ENCODE data around the gene MAP2K5.

Gene MAP2K5

DNA sequence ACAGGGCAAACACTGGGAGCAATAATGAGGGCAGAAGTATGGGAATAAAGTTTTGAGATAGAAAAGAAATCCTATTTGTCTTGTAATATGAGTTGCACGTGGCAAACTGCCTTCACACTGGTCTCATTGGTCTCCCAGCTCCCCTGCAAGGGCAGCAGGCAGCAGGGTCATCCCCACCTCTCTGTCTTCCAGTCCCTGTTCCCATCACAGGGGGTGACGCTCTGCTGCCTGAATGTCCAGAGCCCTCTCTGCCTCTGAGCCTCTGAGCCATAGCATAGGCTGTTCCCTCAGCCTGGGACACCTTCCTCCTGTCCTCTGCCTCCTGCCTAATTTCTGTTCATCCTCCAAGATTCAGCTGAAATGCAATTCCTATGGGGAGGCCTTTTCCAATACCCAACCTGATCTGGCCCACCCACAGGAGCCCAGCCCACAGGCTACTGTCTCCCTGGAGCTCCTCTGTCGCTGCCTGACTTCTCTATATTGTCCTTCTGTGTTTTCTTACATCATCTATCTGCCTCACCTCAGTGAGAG lies 270.7 kb downstream of the MAP2K5 start:
- DNase-seq (ENCODE audit: extremely low spot score, insufficient read length, low read depth) = no peak
- no peak for FAIRE-seq

DNA sequence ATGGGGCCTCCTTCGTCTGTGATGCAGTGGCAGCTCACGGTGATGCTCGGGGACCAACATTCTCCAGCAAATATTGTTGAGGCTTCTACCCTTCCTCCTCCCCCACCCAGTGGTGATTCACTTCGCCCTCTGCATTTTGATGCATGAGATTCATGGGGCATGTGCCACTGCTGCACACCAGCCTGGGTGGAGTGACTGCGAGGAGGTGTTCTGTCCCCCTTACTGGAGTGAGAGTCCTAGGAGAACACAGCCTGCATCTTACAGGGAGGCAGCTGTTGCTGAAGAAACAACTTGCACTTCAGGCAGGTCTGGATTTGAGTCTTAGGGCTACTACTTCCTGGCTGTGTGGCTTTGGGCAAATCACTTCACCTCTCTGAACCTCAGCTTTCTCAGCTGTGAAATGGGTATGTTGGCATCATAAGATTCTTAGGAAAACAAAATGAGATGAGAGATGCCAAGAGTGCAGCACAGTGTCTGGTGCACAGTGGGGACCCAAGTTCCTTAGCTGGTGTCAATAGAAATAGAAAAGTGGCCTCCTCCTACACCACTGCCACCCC lies 272.6 kb downstream of the MAP2K5 start:
- FAIRE-seq (no peak), DNase-seq (ENCODE audit: extremely low spot score, insufficient read length, low read depth) (no peak)

DNA sequence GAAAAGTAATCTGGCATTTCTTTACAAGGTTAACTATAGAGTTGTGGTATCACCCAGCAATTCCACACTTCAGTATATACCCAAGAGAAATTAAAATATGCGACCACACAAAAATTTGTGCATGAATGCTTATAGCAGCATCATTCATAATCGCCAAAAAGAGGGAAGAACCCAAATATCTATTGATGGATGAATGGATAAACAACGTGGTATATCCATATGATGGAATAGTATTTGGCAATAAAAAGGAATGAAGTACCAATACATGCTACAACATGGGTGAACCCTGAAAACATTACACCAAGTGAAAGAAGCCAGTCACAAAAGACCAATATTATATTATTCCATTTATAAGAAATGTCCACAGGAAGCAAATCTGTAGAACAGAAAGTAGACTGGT lies 274.2 kb downstream of the MAP2K5 start:
- no peak for DNase-seq (ENCODE audit: extremely low spot score, insufficient read length, low read depth)
- FAIRE-seq = no peak

DNA sequence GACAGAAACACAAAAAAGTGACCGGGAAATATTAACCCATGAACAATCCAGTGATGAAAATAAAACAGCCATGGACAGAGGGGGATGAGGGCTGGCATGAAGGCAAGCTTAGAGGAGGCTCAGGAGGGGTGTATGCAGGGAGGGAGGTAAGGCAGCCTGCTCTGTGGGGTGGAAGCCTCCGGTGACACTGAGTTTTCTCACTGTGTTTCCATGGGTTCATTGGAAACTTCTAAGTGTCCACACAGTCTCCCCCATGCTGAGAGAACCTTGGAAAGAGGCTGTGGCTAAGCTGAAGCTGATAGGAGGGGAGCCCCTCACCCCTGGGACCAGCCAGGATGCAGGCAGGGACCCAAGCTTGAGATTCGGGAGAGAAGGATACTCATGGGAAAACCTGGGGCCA lies 276.0 kb downstream of the MAP2K5 start:
- FAIRE-seq (no peak), DNase-seq (ENCODE audit: extremely low spot score, insufficient read length, low read depth) (no peak)

DNA sequence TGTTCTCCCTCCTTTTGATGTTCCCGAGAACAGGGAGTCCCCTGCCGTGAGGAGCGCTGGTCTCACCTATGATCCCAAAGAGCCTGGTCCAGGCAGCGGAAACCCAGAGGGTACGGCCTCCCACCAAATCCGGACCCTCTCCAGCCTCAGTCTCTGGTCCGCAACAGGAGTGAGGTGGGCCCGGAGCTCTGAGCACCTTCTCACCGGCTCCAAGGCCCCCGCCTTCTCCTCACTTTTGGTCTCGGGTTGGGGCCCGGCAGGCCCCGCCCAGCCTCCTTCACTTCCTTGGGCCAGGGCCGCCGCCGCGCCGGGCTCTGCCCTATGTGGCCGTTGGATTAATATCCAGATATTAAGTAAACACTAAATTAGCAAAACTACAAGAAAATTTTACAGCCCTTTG lies 277.1 kb downstream of the MAP2K5 start:
- DNase-seq (ENCODE audit: extremely low spot score, insufficient read length, low read depth) (no peak), FAIRE-seq (no peak)

DNA sequence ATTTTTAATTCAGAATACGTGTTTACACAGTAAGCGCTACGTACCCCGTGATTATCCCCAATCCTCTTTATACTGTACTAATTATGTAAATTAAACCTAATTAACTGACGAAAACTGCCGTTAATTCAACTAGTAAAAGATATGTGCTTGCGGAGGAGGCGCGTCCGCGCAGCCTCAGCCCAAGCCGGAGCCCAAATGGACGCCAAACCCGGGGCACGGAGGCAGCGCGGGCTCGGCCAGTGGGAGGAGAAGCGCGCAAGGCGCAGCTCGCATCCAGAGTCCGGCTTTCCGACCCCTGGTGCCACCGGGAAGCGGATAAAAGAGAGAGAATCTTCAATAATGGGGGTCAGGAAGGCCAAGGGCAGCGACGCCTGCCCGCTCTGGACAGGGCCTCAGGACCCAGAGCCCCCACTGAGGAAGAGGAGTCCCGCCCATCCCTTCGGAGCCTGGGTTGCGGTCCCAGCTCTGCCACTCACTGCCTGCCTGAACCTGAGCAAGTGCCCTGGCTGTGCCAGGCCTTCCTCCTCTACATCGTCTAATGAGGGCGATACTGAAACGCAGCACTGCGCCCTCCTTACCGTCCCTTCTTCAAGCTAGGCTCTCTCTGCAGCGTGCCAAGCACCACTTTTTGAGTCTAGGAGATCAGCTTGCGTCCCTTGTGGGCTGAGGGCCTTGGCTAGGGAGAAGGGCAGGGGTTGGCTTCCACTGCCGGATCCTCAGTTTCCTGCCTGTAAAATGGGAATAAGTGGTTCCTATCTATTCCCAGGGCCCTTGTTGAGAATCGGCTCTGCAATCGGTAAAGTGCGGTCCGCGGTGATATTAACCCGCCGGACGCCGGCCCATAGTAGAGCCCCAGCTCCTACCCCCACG lies 277.9 kb downstream of the MAP2K5 start:
- DNase-seq (ENCODE audit: extremely low spot score, insufficient read length, low read depth) (no peak), FAIRE-seq (no peak)

DNA sequence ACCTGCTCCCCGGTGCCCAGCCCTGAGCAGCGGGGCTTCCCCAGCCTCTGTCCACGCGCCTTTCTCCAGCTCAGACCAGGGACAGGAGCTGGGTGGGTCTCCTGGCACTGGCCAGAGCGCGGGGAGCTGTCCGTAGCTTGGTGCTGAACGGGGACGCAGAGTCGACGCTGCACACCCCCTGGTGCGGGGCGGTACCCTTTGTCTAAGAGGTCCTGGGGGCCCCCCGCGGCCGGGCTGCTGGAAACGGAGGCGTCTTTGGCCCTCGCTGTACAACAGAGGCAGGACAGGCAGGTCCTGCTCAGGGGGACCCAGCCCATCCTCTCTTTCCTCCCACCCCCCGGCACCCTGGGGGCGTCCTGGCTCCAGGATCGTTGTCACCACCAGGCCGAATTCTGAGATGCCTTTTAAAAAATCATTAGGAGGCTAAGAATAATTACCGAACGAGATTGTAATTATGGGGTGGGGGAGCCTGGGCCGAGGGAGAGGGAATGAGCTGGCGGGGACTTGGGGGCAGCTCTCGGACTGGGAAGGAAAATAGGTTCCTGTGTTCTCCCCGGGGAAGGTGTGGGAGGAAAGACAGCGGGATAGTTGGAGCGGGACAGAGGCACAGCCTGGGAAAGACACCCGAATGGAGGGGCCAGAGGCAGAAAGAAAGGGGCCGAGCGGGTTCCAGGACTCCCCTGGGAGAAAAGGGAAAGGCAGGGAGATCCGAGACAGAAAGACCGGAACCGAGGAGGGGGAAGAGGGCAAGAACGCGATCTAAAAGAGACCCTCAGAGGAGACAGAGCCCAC lies 278.7 kb downstream of the MAP2K5 start:
- DNase-seq (ENCODE audit: extremely low spot score, insufficient read length, low read depth) (no peak), FAIRE-seq (no peak)

DNA sequence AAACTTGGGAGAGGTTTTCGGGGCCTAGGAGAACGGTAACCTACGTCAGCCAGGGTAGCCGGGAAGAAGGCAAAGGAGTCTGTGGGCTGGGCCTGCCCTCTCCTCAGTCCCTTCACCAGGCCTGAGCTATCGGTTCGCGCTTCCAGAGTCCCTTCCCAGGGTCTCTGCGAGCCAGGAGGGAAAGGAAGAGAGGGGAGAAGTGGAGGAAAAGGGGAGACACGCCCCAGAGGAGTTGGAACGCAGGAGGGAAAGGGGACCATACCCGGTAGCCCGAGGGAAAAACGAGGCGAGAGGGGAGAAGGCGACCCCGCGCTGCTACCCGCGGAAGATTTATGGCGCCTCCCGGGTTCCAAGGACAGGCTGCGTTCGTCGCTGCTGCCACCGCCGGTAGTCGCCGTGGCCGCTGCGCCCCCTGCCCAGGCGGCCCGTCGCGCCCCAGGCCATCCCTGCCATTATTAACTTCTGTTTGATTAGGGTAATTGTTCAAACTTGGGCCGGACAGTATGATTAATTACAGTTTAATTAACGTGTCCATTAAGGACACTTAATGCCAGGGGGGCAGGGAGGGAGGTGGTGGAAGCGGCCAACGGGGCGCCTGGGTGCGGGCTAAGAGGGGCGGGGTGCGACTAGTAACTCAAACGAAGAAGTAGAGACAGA lies 279.4 kb downstream of the MAP2K5 start:
- FAIRE-seq (no peak), DNase-seq (ENCODE audit: extremely low spot score, insufficient read length, low read depth) (no peak)

DNA sequence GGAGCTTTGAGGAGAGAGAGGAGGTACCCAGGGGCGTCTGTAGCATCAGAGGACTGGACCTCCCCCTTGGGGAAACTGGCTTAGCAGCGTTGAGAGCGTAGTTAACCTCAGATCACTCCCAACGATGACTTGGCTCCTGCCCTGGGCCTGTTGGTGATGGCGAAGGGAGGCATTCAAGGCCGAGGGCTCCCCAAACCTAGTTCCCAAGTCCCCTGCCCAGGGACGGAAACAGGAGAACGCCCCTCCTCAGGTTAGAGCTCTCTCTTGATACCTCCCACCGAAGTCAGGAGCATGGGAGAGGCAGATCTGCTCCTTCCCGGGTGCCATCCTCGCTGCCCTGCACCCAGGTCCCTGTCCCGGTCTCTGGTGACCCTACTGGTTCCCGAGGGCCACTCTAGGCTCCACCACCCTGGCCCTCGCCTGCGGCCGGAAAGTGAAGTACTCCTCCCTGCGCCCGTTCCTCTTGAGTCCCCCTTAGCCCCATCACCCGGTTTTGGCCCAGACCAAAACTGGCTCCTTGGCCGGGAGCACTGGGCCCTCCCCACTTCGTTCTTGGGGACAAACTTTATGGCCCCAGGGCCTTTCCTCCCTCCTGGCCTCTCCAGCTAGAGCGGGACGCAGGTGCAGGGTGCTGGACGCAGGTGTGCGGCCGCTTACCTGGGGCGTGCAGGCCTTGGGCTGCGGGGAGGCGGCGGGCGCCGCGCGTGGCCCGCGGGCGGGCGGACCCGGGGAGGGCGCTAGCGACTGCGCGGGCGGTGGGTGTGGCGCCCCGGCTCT lies 280.2 kb downstream of the MAP2K5 start:
- DNase-seq (ENCODE audit: extremely low spot score, insufficient read length, low read depth) (no peak), FAIRE-seq (no peak)

DNA sequence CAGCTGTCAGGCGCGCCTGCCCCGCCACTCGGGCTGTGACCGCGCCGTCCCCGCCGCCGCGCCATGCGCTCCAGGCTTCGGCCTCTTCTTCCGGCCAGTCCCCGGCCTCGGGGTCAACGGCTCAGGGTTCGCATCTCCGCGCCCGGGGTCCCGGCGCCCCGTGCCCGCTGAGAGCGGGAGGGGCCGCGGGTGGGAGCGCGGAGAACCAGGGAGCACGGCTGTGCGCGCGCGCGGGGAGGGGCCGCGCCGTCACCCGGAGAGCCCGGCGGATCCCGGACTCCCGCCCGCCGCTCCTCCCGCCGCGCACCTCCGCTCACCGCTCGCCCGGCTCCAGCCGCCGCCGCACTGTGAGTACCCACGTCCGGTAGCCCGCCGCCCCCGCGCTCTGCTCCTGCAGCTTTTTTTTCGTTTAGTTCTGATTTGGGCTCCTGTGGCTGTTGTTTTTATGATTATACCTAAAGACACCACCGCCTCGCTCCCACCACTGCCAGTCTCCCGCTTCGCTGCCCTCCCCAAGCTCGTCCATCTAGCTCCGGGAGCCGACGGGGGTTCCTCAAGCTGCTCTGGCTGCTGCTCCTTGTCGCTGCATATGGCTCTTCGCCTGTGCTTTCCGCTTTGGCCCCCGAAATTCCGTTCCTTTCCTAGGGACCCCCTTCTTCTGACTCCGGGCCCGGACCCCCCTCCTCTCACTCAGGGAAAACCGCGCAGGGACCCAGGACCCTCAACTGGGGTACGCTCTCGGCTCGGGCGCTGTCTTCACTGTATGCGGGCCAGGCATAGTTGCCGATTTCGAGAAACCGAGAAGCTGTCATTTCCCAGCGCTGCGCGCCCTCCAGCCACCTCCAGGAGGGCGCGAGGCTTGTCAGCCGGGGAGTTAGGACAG lies 281.1 kb downstream of the MAP2K5 start:
- DNase-seq (ENCODE audit: extremely low spot score, insufficient read length, low read depth) (no peak), FAIRE-seq (no peak)

DNA sequence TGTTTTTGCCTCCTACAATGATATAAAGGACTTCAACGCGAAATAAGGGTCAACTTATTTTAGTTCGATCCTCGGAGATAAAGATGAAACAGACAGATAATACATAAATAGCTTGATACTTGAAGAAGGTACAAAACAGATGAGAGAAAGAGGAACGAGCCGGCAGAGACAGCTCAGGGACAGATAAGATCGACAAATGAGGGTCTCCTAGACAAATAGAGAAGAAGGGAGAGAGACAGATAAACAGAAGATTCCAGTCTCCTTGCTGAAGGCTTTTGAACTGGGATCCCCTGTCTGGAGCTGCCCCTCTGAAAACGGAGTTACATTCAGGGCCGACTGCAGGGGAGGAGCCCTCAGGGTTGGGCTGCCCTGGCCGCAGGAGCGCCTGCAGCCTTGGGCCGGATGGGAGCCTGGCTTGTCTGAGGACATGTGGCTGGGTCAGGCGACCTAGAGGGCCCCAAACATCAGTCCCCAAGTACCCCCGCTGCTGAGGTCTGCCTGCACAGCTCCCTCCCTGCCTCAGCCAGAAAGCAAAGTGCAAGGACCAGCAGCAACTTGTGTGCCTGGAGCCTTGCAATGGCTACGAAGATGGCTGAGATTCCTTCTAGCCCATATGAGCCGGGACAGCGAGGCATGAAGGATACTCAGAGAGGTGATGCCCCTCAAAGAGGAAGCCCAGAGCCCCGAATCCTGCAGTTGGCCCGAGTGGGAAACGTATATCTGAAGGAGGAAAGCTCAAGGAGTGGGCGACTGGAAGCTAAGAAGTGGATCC lies 281.9 kb downstream of the MAP2K5 start:
- DNase-seq (ENCODE audit: extremely low spot score, insufficient read length, low read depth) = no peak
- no peak for FAIRE-seq

DNA sequence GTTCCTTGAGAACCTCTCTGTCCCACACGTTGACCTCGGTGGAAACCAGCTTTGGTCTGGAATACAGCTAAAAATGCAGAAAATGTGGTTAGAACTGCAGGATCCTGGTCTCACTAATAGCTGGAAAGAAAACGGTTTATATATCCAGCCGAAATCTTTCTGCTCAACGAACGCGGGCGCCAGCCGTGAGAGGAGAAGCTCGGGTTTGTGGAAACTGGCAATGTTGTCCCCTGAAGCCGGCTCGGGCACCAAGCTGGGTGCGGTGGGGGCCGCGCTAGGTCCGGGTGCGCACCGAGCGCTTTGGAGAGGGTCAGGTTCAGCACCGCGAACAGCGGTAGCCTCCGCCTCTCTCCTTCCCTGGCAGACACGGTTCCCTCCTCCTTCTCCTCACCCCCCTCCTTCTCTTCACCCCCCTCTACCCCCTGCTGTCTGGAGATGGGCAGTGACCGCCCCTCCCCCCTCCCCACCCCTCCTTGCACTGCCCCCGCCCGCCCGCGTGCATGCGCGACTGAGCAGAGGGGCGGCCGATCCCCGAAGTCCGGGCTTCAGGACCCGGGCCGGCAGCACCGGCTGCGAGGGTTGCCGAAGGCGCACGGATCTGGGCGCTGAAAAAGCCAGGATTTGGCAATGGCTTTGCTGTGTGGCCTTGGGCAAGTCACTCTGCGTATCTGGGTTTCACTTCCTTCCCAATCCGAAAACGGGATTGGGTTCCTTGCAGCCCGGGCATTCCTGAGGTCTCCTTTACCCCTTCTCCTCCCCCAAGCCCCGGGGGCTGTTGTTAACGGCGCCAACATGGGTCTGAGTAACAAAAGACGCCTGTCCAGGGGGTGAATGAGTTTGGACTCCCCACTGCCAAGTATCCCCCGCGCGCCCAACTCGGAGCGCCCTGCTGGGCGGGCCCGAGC lies 282.7 kb downstream of the MAP2K5 start, which contains the start of gene SKOR1:
SKOR1 (plus strand) TSS at position 534 of the 905 bp plus-strand sequence; CDS start at position 628, 94 bp downstream.
- FAIRE-seq (no peak), DNase-seq (ENCODE audit: extremely low spot score, insufficient read length, low read depth) (no peak)

DNA sequence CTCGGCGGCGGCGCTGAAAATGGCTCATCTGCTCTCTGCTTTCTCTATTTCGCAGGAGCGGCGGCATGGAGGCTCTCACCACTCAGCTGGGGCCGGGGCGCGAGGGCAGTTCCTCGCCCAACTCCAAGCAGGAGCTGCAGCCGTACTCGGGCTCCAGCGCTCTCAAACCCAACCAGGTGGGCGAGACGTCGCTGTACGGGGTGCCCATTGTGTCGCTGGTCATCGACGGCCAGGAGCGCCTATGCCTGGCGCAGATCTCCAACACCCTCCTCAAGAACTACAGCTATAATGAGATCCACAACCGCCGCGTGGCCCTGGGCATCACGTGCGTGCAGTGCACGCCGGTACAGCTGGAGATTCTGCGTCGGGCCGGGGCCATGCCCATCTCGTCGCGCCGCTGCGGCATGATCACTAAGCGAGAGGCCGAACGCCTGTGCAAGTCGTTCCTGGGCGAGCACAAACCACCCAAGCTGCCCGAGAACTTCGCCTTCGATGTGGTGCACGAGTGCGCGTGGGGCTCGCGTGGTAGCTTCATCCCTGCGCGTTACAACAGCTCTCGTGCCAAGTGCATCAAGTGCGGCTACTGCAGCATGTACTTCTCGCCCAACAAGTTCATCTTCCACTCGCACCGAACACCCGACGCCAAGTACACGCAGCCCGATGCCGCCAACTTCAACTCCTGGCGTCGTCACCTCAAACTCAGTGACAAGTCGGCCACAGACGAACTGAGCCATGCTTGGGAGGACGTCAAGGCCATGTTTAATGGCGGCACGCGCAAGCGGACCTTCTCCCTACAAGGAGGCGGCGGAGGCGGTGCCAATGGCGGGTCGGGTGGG lies 283.6 kb downstream of the MAP2K5 start:
- FAIRE-seq (no peak), DNase-seq (ENCODE audit: extremely low spot score, insufficient read length, low read depth) (no peak)

DNA sequence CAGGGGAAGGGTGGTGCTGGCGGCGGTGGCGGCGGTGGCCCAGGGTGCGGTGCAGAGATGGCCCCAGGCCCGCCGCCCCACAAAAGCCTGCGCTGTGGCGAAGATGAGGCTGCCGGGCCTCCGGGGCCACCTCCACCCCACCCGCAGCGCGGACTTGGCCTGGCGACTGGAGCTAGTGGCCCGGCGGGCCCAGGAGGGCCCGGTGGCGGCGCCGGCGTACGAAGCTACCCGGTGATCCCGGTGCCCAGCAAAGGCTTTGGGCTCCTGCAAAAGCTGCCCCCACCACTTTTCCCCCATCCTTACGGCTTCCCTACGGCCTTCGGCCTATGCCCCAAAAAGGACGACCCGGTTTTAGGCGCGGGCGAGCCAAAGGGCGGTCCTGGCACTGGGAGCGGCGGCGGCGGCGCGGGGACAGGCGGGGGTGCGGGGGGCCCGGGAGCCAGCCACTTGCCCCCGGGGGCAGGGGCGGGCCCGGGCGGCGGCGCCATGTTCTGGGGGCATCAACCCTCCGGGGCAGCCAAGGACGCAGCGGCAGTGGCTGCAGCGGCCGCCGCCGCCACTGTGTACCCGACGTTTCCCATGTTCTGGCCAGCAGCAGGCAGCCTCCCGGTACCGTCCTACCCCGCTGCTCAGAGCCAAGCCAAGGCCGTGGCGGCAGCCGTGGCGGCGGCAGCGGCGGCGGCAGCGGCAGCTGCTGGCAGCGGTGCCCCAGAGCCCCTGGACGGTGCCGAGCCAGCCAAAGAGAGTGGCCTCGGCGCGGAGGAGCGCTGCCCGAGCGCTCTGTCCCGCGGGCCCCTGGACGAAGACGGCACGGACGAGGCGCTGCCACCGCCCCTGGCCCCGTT lies 284.4 kb downstream of the MAP2K5 start:
- DNase-seq (ENCODE audit: extremely low spot score, insufficient read length, low read depth) = no peak

More for the DNA sequence above, 284.4 kb downstream of the MAP2K5 start:
- no peak for FAIRE-seq
